AG09319 (cell line): Measurements from ENCODE around the gene WDFY4.

ENCODE experiments used
- DNase-seq: peaks from one replicate; pipeline ENCODE4 v3.0.0-alpha.2; 2010; ENCODE audit warnings: low read depth; ENCODE audit errors: extremely low read depth
- CTCF ChIP-seq: IDR thresholded peaks from 2 replicates; pipeline ENCODE4 v1.5.1; 2011; ENCODE audit warnings: low read depth, mild to moderate bottlenecking, inconsistent platforms, low read length, moderate library complexity

The WDFY4 gene

GRCh38 chr10:48799341-48800006, 114.8 kb downstream of the WDFY4 start:
- no peak for TF ChIP-seq CTCF
- no peak for DNase-seq

- no peak for DNase-seq
Observed at GRCh38 chr10:48800007-48800675, 115.5 kb downstream of the WDFY4 start.

GRCh38 chr10:48801001-48801421, 116.3 kb downstream of the WDFY4 start:
- DNase-seq = no peak
- TF ChIP-seq CTCF = no peak

More at GRCh38 chr10:48800007-48800675, 115.5 kb downstream of the WDFY4 start:
- no peak for TF ChIP-seq CTCF

- TF ChIP-seq CTCF = no peak
Observed at GRCh38 chr10:48802611-48803071, 118.0 kb downstream of the WDFY4 start.

GRCh38 chr10:48803801-48804584, 119.3 kb downstream of the WDFY4 start:
- DNase-seq = no peak
- no peak for TF ChIP-seq CTCF

More at GRCh38 chr10:48802611-48803071, 118.0 kb downstream of the WDFY4 start:
- DNase-seq = no peak

- no peak for TF ChIP-seq CTCF
- DNase-seq = no peak
Observed at GRCh38 chr10:48804740-48805182, 120.1 kb downstream of the WDFY4 start.

- no peak for TF ChIP-seq CTCF
- no peak for DNase-seq
Observed at GRCh38 chr10:48805411-48805810, 120.7 kb downstream of the WDFY4 start.
